Lung (tissue), 12 donors: ENCODE data around the gene NSD2. TPM values are rescaled to one million over a fixed set of nuclear protein-coding genes. Genes with fewer than 3 reads are reported as not detected.

Experiments used
- ATAC-seq: fragments of 200-7000 bp; cut with Tn5 transposase; one replicate; pipeline ENCODE4 v1.9.1; 2020; ENCODE audit warnings: moderate number of reproducible peaks; ENCODE audit not compliant: insufficient read depth, low FRiP score
- DNase-seq, 3 donors: peaks; one replicate each; pipeline ENCODE4 v3.0.0-alpha.2; 2013 to 2017
- H3K27ac ChIP-seq, 2 donors: one replicate each; pipeline ENCODE4 v1.5.1; 2013; ENCODE audit warnings: mild to moderate bottlenecking in 2 of 2, moderate library complexity in 2 of 2, control low read depth in 1 of 2, inconsistent platforms in 1 of 2, low read depth in 1 of 2, low read length in 1 of 2
- H3K27me3 ChIP-seq, 3 donors: one replicate each; pipeline ENCODE4 v1.5.1; 2013; ENCODE audit warnings: low read length in 2 of 3; ENCODE audit not compliant: control insufficient read depth in 3 of 3, insufficient read depth in 3 of 3
- H3K36me3 ChIP-seq, 4 donors: one replicate each; pipeline ENCODE4 v1.5.1; 2013; ENCODE audit warnings: low read length in 4 of 4, mild to moderate bottlenecking in 1 of 4, moderate library complexity in 1 of 4; ENCODE audit not compliant: control insufficient read depth in 4 of 4, insufficient read depth in 4 of 4
- H3K4me1 ChIP-seq, 5 donors: one replicate each; pipeline ENCODE4 v1.5.1; 2013; ENCODE audit warnings: low read length in 5 of 5, mild to moderate bottlenecking in 2 of 5, moderate library complexity in 1 of 5; ENCODE audit not compliant: control insufficient read depth in 5 of 5, insufficient read depth in 5 of 5
- H3K4me3 ChIP-seq: one replicate; pipeline ENCODE4 v1.5.1; 2013; ENCODE audit warnings: mild to moderate bottlenecking, control low read depth, moderate library complexity
- H3K9ac ChIP-seq, 2 donors: one replicate each; pipeline ENCODE4 v1.5.1; 2013; ENCODE audit warnings: low read length in 2 of 2, control low read depth in 1 of 2; ENCODE audit not compliant: insufficient read depth in 1 of 2
- H3K9me3 ChIP-seq, 4 donors: one replicate each; pipeline ENCODE4 v1.5.1; 2013; ENCODE audit warnings: low read length in 3 of 4, mild to moderate bottlenecking in 1 of 4, moderate library complexity in 1 of 4; ENCODE audit not compliant: control insufficient read depth in 4 of 4, insufficient read depth in 3 of 4
- CTCF ChIP-seq: IDR thresholded peaks from 2 replicates; pipeline ENCODE4 v1.5.1; 2012; ENCODE audit warnings: mild to moderate bottlenecking; ENCODE audit errors: control extremely low read depth, extremely low read depth
- WGBS, 2 donors: extraction: QIAGEN DNeasy Blood & Tissue Kit; methylation state at CpG; one replicate each; pipeline ENCODE4 v1.1.7; 2013; 5-methylcytosine and 5-hydroxymethylcytosine counted together
- polyA plus RNA-seq, 2 donors: library from polyadenylated mRNA; stranded (reverse); fragments of 200-250 nt; gene quantifications; one replicate each; pipeline ENCODE4 v1.2.1, GENCODE V29; 2013
- total RNA-seq, 2 donors: library from RNA; depleted of rRNA in 1 of 2; stranded (reverse); fragments of >200 nt in 1 of 2; gene quantifications; one replicate each; pipeline ENCODE4 v1.2.1, GENCODE V29; 2014 to 2021
- donor health status: control.
- donor health status: control.
- donor health status: Bipolar disorder and iron deficiency.
- donor health status: healthy.
- donor health status: DM: yes; HTN: yes; CAD: no.

The NSD2 gene
- total and polyA plus RNA-seq, 4 donors: 12.7 to 66.2 (median 28.3) TPM

- Histone ChIP-seq H3K27me3 (no peaks in the 10 kb centered on the region), H3K4me1 (no peaks in the 10 kb centered on the region), H3K4me3 (no peak overlapping the region), H3K36me3 (peaks cover 7 to 59% (median 25%) of the 10 kb centered on the region in 4 donors), H3K27ac (no peak overlapping the region), H3K9me3 (peaks cover 0 to 2% (median 0%) of the 10 kb centered on the region in 4 donors), H3K9ac (no peak overlapping the region)
- TF ChIP-seq CTCF: no peak
- no peak for ATAC-seq
- DNase-seq: no peak
- WGBS, 2 donors: 91 to 92% methylated on average over 30 of the region's 30 CpGs
These were observed 44.5 kb upstream of the NSD2 start for GRCh38 chr4:1826531-1827350.

- ATAC-seq (no peak), DNase-seq (no peak)
- 93 to 95% methylated on average over 3 of the region's 3 CpGs for WGBS, 2 donors
These were observed 41.0 kb upstream of the NSD2 start for GRCh38 chr4:1830234-1830633.

DNA sequence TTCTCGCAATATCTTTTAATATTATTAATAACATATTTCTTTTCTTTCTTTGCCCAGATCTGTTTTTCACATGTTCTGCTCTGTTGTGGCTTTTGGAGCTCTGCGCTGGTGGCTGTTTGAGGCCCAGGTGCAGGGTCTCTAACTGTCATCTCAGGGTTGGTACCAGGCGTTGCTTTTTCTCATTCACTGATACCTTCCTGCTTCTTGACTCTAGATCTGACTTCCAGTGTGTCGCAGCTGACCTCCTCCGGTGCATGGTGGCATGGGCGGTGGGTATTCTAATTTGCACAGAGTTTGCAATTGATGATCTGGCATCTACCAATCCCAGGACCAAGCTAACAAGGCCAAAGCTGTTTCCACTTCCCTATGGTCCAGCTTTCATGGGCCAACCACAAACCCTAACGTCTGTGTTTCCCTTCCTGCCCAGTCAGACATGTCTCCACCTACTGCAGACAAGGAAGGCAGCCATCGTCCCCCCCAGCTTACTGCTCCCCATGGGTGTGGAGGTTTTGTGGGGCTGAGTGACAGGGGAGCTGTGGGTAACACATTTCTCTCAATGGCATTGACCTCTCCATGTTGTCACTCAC is 40.5 kb upstream of the NSD2 start:
- WGBS, 2 donors: 54 to 77% methylated on average over 8 of the region's 8 CpGs
- peaks cover 0 to 2% (median 0%) of the 10 kb centered on the region in 4 donors for H3K9me3 ChIP-seq
- DNase-seq (no peak), ATAC-seq (no peak)
- no peak for TF ChIP-seq CTCF
- no peaks in the 10 kb centered on the region for H3K4me1 ChIP-seq
- peaks cover 17 to 57% (median 20%) of the 10 kb centered on the region in 4 donors for H3K36me3 ChIP-seq
- no peak overlapping the region for H3K27ac ChIP-seq
- H3K9ac ChIP-seq: no peak overlapping the region
- H3K27me3 ChIP-seq: no peaks in the 10 kb centered on the region
- H3K4me3 ChIP-seq: no peak overlapping the region

More at GRCh38 chr4:1830234-1830633, 41.0 kb upstream of the NSD2 start:
- no peak overlapping the region for H3K4me3 ChIP-seq
- no peaks in the 10 kb centered on the region for H3K27me3 ChIP-seq
- peaks cover 0 to 2% (median 0%) of the 10 kb centered on the region in 4 donors for H3K9me3 ChIP-seq
- TF ChIP-seq CTCF: no peak
- H3K4me1 ChIP-seq: no peaks in the 10 kb centered on the region
- no peak overlapping the region for H3K27ac ChIP-seq
- H3K36me3 ChIP-seq: peaks cover 14 to 58% (median 20%) of the 10 kb centered on the region in 4 donors
- H3K9ac ChIP-seq: no peak overlapping the region
